HepG2 (cell line): ENCODE data around the gene CAMK1G.

ENCODE experiments used
- EZH2 ChIP-seq: conservative IDR thresholded peaks from 2 replicates; pipeline ENCODE4 v1.6.1; 2012; ENCODE audit warnings: mild to moderate bottlenecking, low read depth, low read length, moderate library complexity
- NBN ChIP-seq: fragments of 450-650 bp; conservative IDR thresholded peaks from 2 replicates; pipeline ENCODE4 v1.6.1; 2017
- TF ChIP-seq, protein P1 (sequence below): sonication (generic); formaldehyde crosslinking; IDR thresholded peaks from 2 replicates; pipeline ENCODE4 v1.5.0; 2020; ENCODE audit warnings: mild to moderate bottlenecking, missing genetic modification reagents, moderate library complexity
- TF ChIP-seq, protein P2 (sequence below): sonication (generic); formaldehyde crosslinking; IDR thresholded peaks from 2 replicates; pipeline ENCODE4 v1.8.1; 2023; ENCODE audit warnings: mild to moderate bottlenecking, inconsistent platforms, moderate library complexity, missing genetic modification reagents, borderline replicate concordance
- TF ChIP-seq, protein P3 (sequence below): sonication (generic); formaldehyde crosslinking; IDR thresholded peaks from 2 replicates; pipeline ENCODE4 v1.4.0; 2020; ENCODE audit warnings: mild to moderate bottlenecking, low read depth, missing genetic modification reagents
- TF ChIP-seq, protein P4 (sequence below): sonication (generic); formaldehyde crosslinking; IDR thresholded peaks from 2 replicates; pipeline ENCODE4 v1.5.0; 2020; ENCODE audit warnings: missing genetic modification reagents, mild to moderate bottlenecking, borderline replicate concordance

DNA sequence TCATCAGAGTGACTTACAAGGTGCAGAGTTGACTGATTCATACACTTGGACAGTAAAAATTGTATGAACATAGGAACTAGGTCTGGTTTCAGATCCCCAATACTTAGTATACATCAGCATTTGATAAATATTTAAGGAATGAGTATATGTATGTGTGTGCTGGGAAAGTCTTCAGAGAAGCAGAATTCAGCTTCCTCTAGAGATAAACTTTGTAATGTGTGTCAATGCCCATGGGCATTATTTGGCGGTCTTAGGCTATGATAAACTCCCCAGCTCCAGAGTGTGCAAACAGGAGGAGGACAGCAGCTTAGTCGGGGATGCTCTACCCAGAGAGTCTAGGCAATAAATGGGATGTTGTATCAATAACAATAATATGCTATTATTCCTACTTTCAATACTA, 2.9 kb upstream of the CAMK1G start:
- TF ChIP-seq, protein P1, sequence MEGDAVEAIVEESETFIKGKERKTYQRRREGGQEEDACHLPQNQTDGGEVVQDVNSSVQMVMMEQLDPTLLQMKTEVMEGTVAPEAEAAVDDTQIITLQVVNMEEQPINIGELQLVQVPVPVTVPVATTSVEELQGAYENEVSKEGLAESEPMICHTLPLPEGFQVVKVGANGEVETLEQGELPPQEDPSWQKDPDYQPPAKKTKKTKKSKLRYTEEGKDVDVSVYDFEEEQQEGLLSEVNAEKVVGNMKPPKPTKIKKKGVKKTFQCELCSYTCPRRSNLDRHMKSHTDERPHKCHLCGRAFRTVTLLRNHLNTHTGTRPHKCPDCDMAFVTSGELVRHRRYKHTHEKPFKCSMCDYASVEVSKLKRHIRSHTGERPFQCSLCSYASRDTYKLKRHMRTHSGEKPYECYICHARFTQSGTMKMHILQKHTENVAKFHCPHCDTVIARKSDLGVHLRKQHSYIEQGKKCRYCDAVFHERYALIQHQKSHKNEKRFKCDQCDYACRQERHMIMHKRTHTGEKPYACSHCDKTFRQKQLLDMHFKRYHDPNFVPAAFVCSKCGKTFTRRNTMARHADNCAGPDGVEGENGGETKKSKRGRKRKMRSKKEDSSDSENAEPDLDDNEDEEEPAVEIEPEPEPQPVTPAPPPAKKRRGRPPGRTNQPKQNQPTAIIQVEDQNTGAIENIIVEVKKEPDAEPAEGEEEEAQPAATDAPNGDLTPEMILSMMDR (CRISPR knock-in tag) = no peak
- no peak for TF ChIP-seq NBN
- TF ChIP-seq EZH2 = no peak
- TF ChIP-seq, protein P2, sequence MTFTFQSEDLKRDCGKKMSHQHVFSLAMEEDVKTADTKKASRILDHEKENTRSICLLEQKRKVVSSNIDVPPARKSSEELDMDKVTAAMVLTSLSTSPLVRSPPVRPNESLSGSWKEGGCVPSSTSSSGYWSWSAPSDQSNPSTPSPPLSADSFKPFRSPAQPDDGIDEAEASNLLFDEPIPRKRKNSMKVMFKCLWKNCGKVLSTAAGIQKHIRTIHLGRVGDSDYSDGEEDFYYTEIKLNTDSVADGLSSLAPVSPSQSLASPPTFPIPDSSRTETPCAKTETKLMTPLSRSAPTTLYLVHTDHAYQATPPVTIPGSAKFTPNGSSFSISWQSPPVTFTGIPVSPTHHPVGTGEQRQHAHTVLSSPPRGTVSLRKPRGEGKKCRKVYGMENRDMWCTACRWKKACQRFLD (CRISPR knock-in tag) = no peak
- TF ChIP-seq, protein P3, sequence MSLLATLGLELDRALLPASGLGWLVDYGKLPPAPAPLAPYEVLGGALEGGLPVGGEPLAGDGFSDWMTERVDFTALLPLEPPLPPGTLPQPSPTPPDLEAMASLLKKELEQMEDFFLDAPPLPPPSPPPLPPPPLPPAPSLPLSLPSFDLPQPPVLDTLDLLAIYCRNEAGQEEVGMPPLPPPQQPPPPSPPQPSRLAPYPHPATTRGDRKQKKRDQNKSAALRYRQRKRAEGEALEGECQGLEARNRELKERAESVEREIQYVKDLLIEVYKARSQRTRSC (CRISPR knock-in tag) = no peak
- TF ChIP-seq, protein P4, sequence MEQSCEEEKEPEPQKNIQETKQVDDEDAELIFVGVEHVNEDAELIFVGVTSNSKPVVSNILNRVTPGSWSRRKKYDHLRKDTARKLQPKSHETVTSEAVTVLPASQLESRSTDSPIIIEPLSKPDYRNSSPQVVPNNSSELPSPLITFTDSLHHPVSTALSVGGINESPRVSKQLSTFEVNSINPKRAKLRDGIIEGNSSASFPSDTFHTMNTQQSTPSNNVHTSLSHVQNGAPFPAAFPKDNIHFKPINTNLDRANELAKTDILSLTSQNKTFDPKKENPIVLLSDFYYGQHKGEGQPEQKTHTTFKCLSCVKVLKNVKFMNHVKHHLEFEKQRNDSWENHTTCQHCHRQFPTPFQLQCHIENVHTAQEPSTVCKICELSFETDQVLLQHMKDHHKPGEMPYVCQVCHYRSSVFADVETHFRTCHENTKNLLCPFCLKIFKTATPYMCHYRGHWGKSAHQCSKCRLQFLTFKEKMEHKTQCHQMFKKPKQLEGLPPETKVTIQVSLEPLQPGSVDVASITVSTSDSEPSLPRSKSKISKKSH (CRISPR knock-in tag) = no peak
